ENCODE data around the gene SLAMF6.

SLAMF6 gene

GRCh38 chr1:160467576-160467975 is 55.5 kb downstream of the SLAMF6 start:
- DNase-seq (ENCODE audit: low read depth in 3 of 3) = no peak

- no peak for DNase-seq (ENCODE audit: low read depth in 3 of 3)
Measured at GRCh38 chr1:160466961-160467360, 56.1 kb downstream of the SLAMF6 start.

GRCh38 chr1:160465123-160465522 is 57.9 kb downstream of the SLAMF6 start:
- no peak for DNase-seq (ENCODE audit: low read depth in 3 of 3)

- DNase-seq (ENCODE audit: low read depth in 3 of 3) = no peak
Measured at GRCh38 chr1:160460683-160461287, 62.3 kb downstream of the SLAMF6 start.

- no peak for DNase-seq (ENCODE audit: low read depth in 3 of 3)
Measured at GRCh38 chr1:160460214-160460642, 62.8 kb downstream of the SLAMF6 start.

GRCh38 chr1:160459687-160460086 is 63.4 kb downstream of the SLAMF6 start:
- DNase-seq (ENCODE audit: low read depth in 3 of 3) = no peak

GRCh38 chr1:160459056-160459455 is 64.0 kb downstream of the SLAMF6 start:
- no peak for DNase-seq (ENCODE audit: low read depth in 3 of 3)

- DNase-seq (ENCODE audit: low read depth in 3 of 3) = no peak
Measured at GRCh38 chr1:160455153-160455517, 67.9 kb downstream of the SLAMF6 start.

GRCh38 chr1:160454371-160455152 is 68.5 kb downstream of the SLAMF6 start:
- DNase-seq (ENCODE audit: low read depth in 3 of 3) = no peak

GRCh38 chr1:160453443-160453842 is 69.6 kb downstream of the SLAMF6 start:
- no peak for DNase-seq (ENCODE audit: low read depth in 3 of 3)

GRCh38 chr1:160451859-160452232 is 71.2 kb downstream of the SLAMF6 start:
- no peak for DNase-seq (ENCODE audit: low read depth in 3 of 3)

GRCh38 chr1:160451119-160451858 is 71.8 kb downstream of the SLAMF6 start:
- DNase-seq (ENCODE audit: low read depth in 3 of 3) = no peak

- no peak for DNase-seq (ENCODE audit: low read depth in 3 of 3)
Measured at GRCh38 chr1:160449494-160449893, 73.6 kb downstream of the SLAMF6 start.

GRCh38 chr1:160446945-160447600 is 76.0 kb downstream of the SLAMF6 start:
- DNase-seq (ENCODE audit: low read depth in 3 of 3) = no peak

- no peak for DNase-seq (ENCODE audit: low read depth in 3 of 3)
Measured at GRCh38 chr1:160439718-160440117, 83.3 kb downstream of the SLAMF6 start.

GRCh38 chr1:160438935-160439334 is 84.1 kb downstream of the SLAMF6 start:
- DNase-seq (ENCODE audit: low read depth in 3 of 3) = no peak

- no peak for DNase-seq (ENCODE audit: low read depth in 3 of 3)
Measured at GRCh38 chr1:160438317-160438918, 84.6 kb downstream of the SLAMF6 start.

GRCh38 chr1:160437432-160438316 is 85.4 kb downstream of the SLAMF6 start:
- no peak for DNase-seq (ENCODE audit: low read depth in 3 of 3)

- no peak for DNase-seq (ENCODE audit: low read depth in 3 of 3)
Measured at GRCh38 chr1:160436966-160437365, 86.1 kb downstream of the SLAMF6 start.

Data from stimulated activated CD4-positive, alpha-beta T cell treated with anti-CD3 and anti-CD28 coated beads, TNF-alpha, amount 100 ng/mL, for 24 hours (primary cell).